Karpas-422 (cell line): ENCODE data around the gene BBS9. TPM values are rescaled to one million over a fixed set of nuclear protein-coding genes. Genes with fewer than 3 reads are reported as not detected.

Source experiments
- DNase-seq: peaks from one replicate; pipeline ENCODE4 v3.0.0-alpha.2; 2015
- H2AFZ ChIP-seq: fragments of 200-600 bp; sonication (generic); 2 replicates; pipeline ENCODE4 v1.6.1; 2014; ENCODE audit warnings: antibody characterized with exemption, low read length, mixed read lengths
- H3K27ac ChIP-seq: fragments of 200-600 bp; sonication (generic); 2 replicates; pipeline ENCODE4 v1.5.1; 2014; ENCODE audit warnings: mild to moderate bottlenecking, low read length, moderate library complexity
- H3K27me3 ChIP-seq: fragments of 200-600 bp; sonication (generic); 2 replicates; pipeline ENCODE4 v1.6.1; 2014; ENCODE audit warnings: low read length, mixed read lengths
- H3K36me3 ChIP-seq: fragments of 200-600 bp; sonication (generic); 2 replicates; pipeline ENCODE4 v1.6.1; 2014; ENCODE audit warnings: low read length, mixed read lengths; ENCODE audit not compliant: insufficient read depth
- H3K4me1 ChIP-seq: fragments of 200-600 bp; sonication (generic); 2 replicates; pipeline ENCODE4 v1.6.1; 2014; ENCODE audit warnings: mild to moderate bottlenecking, low read length, mixed read lengths
- H3K4me2 ChIP-seq: fragments of 200-600 bp; sonication (generic); 2 replicates; pipeline ENCODE4 v1.6.1; 2014; ENCODE audit warnings: low read length, low read depth, mild to moderate bottlenecking; ENCODE audit not compliant: poor library complexity, severe bottlenecking
- H3K4me3 ChIP-seq: fragments of 200-600 bp; sonication (generic); 2 replicates; pipeline ENCODE4 v1.5.1; 2014; ENCODE audit warnings: mild to moderate bottlenecking, antibody characterized with exemption, low read length, mixed read lengths
- H3K79me2 ChIP-seq: fragments of 200-600 bp; sonication (generic); 2 replicates; pipeline ENCODE4 v1.6.1; 2014; ENCODE audit warnings: mild to moderate bottlenecking, low read length, mixed read lengths
- H3K9ac ChIP-seq: fragments of 200-600 bp; sonication (generic); 2 replicates; pipeline ENCODE4 v1.6.0; 2014; ENCODE audit warnings: low read length
- H3K9me2 ChIP-seq: fragments of 200-600 bp; sonication (generic), shearing (Covaris generic); replicated peaks from 2 replicates; pipeline ENCODE4 v1.6.0; 2014; ENCODE audit warnings: mild to moderate bottlenecking, low read length, moderate library complexity; ENCODE audit not compliant: insufficient read depth
- H3K9me3 ChIP-seq: fragments of 300-700, 200-600 bp; sonication (generic); 2 replicates; pipeline ENCODE4 v1.6.1; 2014; ENCODE audit warnings: low read length, mixed read lengths
- H4K20me1 ChIP-seq: fragments of 200-600 bp; sonication (generic); 2 replicates; pipeline ENCODE4 v1.6.1; 2014; ENCODE audit warnings: mild to moderate bottlenecking, antibody characterized with exemption, low read length, low read depth; ENCODE audit not compliant: insufficient read depth
- small RNA-seq: library from RNA; depleted of rRNA; stranded (forward); fragments of <200 nt; gene quantifications from one replicate; pipeline ENCODE3, GENCODE V24; 2014
- total RNA-seq: library from RNA; depleted of rRNA; stranded (reverse); fragments of >200 nt; shearing (Covaris generic); gene quantifications from 2 replicates; pipeline ENCODE4 v1.2.3, GENCODE V29; 2014; ENCODE audit warnings: low replicate concordance; rRNA removed

BBS9 gene
- total RNA-seq, 1 experiment from 2014 or later = 13.0 TPM

- Histone ChIP-seq H3K9me3 (no peaks in the 10 kb centered on the region), H3K9me2 (no peaks in the 10 kb centered on the region), H2AFZ (no peak overlapping the region), H3K36me3 (no peaks in the 10 kb centered on the region), H3K4me1 (no peaks in the 10 kb centered on the region), H3K27ac (no peak overlapping the region), H3K4me2 (no peak overlapping the region), H3K27me3 (no peaks in the 10 kb centered on the region), H4K20me1 (no peaks in the 10 kb centered on the region), H3K4me3 (no peak overlapping the region), H3K79me2 (no peaks in the 10 kb centered on the region), H3K9ac (no peak overlapping the region)
- no peak for DNase-seq
These were observed 521.5 kb downstream of the BBS9 start for GRCh38 chr7:33650828-33651227.

GRCh38 chr7:33651998-33652515, 522.7 kb downstream of the BBS9 start:
- no peaks in the 10 kb centered on the region for H4K20me1 ChIP-seq

GRCh38 chr7:33654676-33655075, 525.3 kb downstream of the BBS9 start:
- Histone ChIP-seq H3K27me3 (no peaks in the 10 kb centered on the region), H3K9me3 (no peaks in the 10 kb centered on the region), H2AFZ (no peak overlapping the region), H3K9me2 (no peaks in the 10 kb centered on the region), H3K9ac (no peak overlapping the region), H3K79me2 (no peaks in the 10 kb centered on the region), H4K20me1 (no peaks in the 10 kb centered on the region), H3K4me2 (no peak overlapping the region), H3K36me3 (no peaks in the 10 kb centered on the region), H3K4me3 (no peak overlapping the region), H3K27ac (no peak overlapping the region), H3K4me1 (no peaks in the 10 kb centered on the region)
- DNase-seq = no peak

More at GRCh38 chr7:33651998-33652515, 522.7 kb downstream of the BBS9 start:
- no peak overlapping the region for H3K4me3 ChIP-seq
- no peaks in the 10 kb centered on the region for H3K79me2 ChIP-seq
- no peaks in the 10 kb centered on the region for H3K36me3 ChIP-seq
- no peak overlapping the region for H3K4me2 ChIP-seq
- H3K4me1 ChIP-seq = no peaks in the 10 kb centered on the region
- no peak overlapping the region for H3K27ac ChIP-seq
- no peaks in the 10 kb centered on the region for H3K27me3 ChIP-seq
- no peaks in the 10 kb centered on the region for H3K9me2 ChIP-seq
- H3K9ac ChIP-seq = no peak overlapping the region
- H2AFZ ChIP-seq = no peak overlapping the region
- no peaks in the 10 kb centered on the region for H3K9me3 ChIP-seq
- DNase-seq = no peak

Small RNA genes lying within 50 kb of the gene (small RNA-seq; reads per million reads assigned to genes)
- gene AC007312.1 = not detected
- gene AC074338.1 = not detected
- 0.12 reads per million for gene RNA5SP229

Other genes with a start within 250 kb of the BBS9 start
- 17.8 and 28.6 TPM in 2 replicates for gene KBTBD2, start 237.8 kb upstream of the BBS9 start, total RNA-seq
- not detected in 2 replicates for gene FKBP9, start 172.1 kb upstream of the BBS9 start, total RNA-seq
- gene NT5C3A, start 66.8 kb upstream of the BBS9 start, total RNA-seq = 27.1 and 48.7 TPM in 2 replicates
- gene RP9, start 20.2 kb upstream of the BBS9 start, total RNA-seq = 10.3 and 12.6 TPM in 2 replicates